CD1c-positive myeloid dendritic cell (primary cell): ENCODE measurements around the gene AMOTL2.

ENCODE experiments used
- DNase-seq: peaks from one replicate; pipeline ENCODE4 v3.0.0-alpha.2; 2016; ENCODE audit errors: extremely low spot score

AMOTL2 gene

DNA sequence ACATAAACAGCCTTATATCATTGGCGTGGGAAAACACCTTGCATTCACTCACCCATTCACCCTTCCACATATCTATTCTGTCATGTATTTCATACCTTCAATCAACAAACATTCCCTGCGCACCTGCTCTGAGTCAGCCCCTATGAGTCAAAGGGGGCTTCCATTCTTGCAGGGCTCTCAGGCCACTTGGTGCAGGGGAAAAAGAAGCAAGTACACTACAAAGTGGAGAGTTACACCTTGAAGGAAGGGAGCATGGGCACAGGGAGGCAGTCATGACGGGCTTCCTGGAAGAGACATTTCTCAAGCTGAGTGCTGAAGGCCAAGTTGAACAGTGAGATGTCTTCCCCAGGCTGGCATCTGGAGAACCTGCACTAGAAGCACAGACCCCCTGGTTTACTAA is 4.6 kb upstream of the AMOTL2 start:
- no peak for DNase-seq

DNA sequence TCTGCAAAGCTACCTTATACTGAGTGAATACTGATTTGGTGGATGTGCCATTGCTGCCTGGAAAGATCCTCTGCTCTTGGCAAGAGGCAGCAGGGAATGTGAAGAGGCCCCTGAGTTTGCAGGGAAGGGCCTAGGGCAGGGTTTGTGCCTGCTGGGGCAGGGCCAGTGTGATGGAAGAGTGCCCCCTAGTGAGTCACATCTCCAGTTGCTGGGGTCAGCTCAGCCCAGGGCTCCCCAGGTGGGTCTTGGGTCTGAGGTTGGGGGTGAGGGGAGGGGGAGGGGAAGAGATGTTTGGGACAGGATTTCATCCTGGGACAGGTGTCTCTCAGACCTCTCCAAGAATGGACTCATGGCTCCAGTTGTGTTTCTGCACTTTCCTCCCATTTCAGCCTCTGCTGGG is 4.1 kb upstream of the AMOTL2 start:
- no peak for DNase-seq

DNA sequence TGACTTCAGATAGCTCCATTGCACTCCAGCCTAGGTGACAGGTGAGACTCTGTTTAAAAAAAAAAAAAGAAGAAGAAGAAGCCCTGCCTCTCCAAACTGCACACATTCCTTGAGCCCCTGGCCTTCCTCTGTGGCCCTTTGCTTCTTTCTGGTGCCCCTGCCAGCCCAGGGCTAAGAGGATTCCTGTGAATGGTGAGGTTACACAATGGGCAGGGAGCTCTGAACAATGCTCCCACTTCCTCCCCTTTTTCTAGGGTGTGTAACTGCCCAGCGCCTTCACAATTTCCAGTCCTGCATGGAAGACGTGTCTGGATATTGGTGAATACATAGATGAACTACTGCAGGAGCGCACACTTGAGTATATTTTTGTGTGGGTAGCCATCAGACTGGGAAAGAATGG is 3.6 kb upstream of the AMOTL2 start:
- no peak for DNase-seq

DNA sequence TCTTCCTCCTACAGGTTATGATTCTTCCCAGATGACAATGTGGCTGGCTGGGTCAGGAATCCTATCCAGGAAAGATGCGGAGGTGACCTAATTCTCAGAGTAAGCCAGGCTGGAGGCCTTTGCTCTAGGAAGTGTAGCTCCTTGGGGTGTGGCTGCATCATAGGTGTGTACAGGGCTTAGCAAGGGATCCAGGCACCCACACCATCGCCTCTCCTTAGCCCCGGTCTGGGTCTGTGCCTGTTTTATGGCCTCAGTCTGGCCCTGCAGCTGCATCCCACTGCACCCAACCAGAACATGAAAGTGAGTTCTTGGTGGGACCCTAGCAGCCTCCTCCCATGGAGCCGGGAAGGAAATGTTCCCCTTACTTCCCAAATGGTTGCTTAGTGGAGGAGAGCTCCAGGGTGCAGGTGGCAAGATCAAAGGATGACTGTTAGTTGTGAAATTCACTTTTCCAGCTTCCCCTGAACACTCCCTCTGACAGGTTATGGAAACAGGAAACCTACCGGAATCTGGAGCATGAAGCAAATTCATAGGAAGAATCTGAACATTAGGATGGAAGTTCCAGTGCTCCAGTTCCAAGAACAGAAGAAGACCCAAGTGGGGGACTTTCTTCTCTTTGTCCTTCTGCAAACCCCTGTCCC is 2.7 kb upstream of the AMOTL2 start:
- no peak for DNase-seq

DNA sequence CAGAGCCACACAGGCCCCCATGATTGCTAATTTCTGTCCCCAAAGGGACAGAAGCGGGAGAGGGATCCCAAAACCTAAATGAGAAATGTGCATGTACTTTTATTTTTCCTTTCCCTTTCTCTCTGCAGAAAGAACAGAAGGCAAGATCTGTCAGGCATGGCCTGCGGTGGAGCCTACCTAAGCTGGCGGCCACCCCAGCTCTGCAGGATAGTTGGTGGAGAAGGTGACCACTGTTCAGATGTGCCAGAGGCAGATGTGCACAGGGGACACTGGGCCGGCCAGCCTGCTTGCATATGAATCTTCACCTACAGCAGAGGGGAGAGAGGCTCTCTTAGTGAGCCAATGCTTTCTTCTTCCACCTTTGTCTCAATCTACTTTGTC is 2.1 kb upstream of the AMOTL2 start:
- no peak for DNase-seq

DNA sequence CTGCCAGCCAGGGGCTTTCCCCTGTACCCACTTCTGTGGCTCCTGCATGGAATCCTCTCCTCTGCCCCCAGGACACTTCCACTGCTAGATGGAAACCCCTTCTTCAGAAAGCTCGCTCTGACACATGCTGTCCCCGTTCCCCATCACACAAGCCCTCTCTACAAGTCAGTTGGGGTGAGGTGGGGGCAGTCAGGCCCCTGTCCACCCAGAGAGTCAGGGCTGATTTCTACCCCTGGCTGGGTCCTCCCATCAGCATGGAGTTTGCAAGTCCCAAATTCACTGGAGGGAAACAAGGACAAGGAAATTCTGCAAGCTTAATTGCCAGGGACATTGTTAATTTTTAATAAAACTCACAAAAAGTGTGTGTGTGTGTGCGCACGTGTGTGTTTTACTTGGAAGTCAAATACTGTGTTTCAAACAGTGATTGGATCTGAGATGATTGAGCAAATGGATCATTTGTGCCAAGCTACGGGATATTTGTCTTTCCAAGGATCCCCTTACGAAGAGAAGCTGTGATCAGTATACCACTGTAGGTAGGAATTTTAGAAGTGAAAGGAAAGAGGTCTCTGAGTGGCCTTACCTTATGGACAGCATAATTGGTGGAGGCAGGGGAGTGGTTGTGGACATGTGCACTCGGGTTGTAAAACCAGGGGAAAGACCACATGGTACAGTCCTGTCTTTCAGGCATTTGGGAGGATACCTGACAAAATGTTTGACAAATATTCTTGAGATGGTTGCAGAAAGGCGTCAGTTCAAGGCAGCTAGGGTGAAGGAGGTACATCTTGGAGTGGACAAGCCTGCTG is 1.5 kb upstream of the AMOTL2 start:
- no peak for DNase-seq

DNA sequence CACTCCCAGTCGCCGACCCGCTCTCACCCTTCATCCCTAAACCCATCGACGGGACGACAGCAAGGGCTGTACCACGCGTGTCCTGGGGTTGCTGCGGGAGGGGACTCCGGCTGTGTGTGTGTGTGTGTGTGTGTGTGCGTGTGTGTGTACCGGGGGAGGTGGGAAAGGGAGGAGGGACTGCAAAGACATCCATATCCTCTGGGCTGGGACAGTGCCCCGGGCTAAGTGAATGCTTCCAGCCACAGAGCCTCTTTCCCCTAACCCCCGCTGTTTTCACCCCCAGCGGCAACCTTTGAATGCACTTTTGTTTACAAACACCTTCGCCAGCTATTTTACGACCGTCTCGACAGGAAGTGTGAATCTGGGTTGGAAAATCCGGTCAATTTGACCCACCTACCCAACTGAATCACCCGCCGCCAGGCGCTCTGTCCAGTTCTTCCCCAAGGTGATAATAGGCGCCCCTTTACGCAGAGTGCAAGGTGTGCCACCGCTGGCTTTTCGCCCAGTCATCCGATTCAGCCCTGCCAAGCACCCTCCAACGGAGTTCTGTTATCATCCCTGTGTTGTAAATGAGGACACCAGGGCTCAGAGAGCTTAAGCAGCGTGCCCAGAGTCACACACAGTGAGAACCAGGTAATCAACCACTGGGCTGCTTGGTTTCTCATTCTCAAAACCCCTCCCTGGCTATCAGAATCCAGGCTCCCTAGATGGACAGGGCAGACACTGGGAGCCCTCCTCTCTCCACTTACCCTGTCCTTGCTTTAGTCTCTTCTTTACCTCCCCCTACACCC is 739 bp upstream of the AMOTL2 start:
- DNase-seq: no peak

DNA sequence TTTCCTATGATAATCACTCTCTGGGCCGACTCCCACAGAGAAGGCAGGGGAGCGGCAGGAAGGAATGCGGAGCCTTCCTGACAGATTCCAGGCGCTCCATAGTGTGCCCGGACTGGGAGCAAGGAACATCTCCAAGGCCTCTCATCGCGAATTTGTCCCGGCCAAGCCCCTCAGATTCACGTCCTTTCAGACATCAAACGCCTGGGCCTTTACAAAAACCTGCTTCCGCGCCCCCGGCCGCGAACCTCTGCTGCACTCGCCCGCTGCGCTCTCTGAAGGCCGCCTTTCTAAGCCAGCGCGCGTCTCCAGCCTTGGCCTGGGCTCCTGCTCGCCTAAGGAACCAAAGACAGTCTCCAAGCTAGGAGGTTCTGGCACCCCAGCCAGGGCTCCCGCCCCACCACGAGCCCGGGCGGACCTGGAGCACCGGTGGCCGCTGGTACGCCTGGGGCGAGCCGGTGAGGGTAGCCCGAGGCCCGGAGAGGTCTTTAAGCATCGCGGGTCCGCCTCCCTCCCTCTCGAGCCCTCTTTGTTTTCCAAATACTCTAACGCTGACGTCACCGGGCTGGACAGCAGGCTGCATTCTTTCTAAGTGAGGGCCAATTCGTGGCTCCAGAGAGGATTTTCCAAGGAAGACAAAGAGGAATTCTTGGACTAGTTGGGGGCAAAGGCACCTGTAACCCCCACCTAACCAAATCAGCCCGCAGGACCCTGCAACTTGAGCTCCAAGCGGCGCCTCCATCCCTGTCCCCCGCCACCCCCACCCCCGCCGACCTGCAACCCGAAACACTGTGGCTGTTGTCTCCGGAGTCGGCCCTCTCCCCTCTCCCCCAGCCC is 759 bp downstream of the AMOTL2 start:
- DNase-seq: no peak

DNA sequence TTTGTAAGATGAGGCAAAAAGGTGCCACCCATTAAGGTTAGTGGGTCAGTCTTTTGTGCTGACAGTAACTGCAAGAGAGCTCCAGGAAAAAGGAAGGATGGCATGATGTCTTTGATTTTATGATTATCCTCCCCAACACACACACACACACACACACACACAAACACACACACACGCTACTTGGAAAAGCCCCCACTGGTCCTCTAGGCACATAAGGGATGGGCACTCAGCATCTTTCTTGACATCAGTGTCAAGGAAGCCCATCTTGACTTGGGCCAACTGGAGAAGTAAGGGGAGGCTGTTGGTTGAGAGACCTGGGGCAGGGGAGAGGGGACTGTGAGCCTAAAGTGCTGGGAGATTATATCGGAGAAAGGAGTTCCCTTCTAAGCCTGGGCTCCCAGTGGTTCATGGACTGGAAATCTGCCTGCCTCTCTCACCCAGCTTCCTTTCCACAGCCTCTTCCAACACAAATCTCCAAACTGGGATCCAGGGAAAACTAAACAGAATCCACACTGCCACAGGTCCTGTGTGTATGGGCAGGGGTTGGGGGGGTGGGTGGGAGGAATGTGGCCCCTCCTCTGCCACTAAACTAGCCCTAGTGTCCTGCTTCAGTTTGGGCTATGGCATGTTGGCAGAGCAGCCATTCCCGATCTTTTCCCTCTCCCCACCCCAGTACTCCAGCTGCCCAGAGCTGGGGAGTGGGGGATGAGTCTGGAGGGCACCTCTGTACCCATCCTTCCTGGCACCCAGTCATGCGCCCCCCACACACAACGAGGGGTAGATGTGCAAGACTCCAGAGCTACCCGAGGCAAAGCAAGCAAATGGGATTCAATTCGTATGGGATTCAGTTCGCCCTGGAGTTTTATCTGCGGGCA is 1.6 kb downstream of the AMOTL2 start:
- DNase-seq: no peak

DNA sequence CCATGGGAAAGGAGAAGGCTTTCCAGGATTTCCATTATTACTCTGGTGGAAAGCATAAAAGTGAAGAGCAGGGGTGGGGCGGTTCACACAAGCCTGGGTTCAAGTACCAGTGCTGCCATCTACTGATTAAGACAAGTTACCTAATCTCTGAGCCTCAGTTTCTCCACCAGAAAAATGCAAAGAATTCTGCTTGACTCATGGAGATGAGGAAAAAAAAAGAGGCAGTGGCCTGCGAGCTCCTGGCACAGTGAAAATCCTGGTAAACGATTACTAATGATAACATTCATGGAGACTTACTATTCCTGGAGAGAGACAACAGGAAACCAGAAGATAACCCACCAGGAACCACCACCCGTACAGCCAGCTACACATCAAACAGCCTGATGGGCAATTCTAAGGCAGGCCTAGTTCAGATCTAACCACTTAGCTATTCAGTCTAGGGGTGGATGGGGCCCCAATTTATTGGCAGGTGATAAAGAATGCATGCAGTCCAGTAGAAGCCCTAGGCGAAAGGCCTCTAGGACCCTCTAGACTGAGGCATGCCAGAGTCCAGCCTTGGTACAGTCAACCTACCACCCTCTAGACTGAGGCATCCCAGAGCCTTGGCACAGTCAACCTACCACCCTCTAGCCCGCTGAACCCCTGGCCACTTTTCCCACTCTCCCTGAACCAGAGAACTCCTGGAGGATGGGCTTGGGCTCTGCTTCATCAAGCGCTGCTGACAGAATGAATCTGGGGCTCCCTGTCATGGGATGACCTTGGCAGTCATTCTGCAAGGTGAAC is 2.5 kb downstream of the AMOTL2 start:
- DNase-seq: no peak

DNA sequence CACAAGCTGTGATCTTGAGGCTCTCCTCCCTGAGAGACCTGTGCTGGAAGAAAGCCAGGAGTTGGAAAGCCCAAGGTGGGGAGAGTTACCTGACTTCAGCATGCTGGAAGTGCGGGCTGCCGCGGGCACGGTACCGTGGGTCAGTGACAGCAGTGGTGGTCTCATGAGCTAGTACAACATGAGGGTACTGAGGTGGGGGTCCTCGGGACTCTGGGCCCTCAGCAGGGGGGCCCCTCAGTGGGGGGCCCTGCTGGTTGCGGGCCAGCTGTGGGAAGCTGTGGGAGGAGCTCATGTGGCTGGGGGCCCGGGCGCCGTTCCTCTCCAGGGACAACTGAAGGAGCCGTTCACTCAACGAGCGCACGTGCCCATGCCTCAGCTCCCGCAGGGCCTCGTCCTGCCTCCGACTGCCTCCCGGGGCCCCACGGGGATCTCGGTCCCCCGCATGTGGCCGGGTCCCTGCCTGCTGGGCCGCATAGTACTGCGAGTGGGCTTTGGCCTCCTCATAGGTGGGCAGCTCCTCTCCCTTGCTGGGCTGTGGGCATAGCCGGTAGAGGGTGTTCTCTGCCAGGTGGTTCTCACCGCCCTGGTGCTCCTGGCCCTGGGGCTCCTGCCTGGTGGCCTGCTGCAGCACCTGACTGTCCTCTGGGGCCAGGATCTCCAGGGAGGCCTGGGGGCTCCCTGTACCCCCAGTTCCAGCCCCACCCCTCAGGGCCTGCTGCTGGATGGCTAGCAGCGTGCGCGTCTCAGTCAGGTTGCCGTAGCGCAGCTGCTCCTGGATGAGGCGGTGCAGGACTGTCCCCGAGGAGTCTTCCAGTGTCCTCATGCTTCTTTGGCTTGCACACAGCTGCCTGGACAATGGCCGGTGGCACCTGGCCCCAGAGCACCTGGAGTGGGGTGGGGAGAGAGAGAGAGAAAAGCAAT is 3.4 kb downstream of the AMOTL2 start:
- DNase-seq: no peak

DNA sequence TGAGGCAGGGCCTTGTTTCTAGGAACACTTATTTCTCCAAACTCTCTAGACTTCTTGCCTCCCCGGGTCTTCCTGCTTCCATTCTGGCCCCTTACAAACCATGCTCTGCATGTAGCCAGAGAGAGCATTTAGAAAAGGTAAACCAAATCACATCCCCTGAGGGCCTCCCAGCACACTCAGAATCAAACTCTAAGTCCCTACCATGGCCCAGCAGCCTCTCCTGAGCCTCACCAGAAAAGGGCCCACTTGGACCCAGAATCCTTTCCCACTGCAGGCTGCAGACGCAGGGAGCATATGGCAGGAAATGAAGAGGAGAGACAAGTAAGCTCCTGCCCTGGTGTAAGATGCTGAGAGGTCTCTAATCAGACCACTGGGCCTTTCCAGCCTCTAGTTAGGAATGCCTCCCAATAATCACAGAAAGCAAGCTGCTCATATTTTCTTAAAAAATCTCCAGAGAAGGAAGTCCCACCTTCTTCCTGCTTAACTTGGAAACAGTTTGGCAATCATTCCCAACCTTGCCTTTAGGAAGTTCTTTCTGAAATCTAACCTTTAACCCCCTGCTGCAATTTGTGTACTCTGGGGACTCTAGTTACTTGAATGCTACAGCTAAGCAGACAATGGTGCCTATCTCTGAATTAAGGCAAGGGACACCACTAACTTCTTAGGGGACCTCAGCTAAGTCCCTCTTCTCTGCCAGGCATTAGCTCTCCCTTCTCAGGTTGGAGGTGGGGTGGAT is 4.2 kb downstream of the AMOTL2 start:
- DNase-seq: no peak

DNA sequence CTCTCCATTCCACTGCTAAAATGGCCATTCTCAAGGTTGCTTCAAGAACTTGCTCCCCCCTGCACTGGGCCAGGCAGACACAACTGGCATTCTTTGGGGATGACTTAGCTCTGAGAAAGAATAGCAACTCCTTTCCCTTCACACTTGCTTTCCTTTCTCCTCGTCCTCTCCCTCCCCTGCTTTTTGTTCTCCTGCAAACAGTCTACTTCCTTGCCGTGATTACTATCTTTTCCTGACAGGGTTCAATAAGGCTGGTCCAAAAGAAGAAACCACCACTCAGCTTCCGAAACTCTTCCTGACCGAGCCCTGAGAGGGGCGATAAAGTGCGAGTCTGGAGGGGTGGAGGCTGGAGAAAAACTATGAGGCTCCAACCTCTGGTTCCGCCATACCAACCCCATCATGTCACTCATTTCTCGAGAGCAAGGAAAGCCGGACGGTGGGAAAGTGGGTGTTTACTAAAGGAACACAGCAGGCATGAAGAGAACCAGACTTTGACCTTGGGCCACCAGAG is 5.0 kb downstream of the AMOTL2 start:
- DNase-seq: no peak

DNA sequence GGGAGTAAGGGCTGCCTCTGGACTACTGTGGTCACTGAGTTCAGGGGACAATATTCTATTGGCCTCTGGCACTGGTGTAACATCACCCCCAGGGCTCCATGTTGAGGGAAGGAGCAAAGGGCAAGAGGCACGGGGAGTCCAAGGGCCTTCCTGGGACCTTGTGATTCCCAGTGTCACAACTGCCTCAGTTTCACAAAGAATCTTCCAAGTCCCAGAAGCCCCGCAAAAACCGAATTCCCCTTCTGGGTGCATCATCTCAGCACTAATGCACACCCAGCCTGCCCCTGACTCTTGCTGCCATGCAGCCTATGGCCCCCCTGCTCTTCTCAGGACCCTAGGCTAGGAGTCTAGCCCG is 5.5 kb downstream of the AMOTL2 start:
- no peak for DNase-seq

DNA sequence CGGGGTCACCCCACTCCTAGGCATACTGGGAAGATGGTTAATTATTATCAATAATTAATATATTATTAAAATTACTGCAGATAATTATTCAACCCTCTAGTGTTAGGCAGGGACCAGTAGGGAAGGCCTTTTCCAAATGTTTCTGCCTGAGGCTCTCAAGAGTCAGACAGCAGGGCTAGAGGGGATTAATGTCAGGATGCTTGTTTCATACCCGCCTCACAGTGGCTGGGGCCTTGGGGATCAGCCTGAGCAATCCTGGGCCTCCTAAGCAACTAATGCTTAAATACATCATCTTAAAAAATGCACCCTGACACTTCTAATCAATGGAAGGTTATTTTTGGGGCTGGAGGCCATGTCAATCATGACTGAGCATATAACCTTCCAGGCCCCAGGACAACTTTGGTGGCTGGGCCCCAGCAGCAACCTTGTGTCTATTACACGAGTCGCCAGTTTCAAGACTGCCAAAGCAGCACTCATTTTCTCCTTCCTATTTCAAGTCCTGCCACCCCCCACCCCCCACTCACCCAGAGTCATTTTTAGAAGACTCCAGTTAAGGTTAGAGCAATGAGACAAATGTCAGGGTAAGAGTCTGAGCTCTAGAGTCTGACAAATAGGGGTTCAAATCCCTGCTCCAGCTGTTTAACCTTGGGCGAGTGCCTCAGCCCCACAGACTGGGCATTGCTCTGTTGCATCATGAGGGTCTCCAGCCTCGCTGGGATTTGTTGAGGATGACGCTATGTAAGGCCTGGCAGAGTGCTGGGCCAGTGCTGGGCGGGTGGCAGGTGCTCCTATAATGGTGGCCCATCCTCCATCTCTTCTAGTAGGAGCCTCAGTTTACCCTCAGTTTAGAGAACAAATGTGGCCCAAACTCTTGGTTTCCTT is 6.1 kb downstream of the AMOTL2 start:
- no peak for DNase-seq

DNA sequence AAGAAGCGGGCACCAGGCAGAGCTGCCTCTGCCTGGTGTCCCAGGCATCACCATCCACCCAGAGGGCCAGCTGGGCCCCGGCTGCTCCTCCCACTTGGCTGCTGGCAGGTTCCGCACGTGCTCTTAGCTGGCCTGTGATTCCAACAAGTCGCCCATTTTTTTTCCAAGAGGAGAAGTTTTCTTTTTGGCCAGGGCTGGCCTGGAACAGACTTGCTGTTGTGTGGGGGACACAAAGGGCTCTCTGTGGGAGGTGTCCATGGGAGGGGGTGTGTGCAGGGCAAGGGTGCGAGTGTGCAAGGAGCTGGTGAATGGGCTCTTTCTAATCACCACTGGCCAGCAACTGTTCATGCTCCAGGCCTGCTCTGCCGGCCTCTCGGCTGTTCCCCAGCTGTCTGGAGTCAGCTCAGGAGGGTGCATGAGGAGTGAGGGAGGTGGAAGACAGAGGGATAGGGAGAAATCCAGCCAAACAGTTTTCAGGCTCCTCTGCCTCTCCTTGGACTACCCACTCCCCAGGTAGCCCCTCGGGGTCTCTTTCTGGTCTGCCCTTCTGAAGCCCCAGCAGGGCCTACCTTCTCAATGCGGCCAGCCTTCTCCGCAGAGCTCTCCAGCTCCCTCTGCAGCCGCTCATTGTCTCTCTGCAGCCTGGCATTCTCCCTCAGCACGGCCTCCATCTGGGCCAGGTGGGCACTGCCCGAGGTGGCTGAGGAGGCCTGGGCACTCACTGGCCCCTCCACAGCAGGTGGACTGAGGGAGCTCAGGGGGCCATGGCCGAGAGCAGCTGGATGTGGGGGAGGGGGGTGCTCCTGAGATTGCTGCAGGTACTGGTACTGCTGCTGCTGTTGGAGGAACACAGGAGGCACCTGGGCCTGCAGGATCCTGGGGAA is 7.1 kb downstream of the AMOTL2 start:
- no peak for DNase-seq
